ENCODE measurements around the gene CDH13. TPM values are rescaled to one million over a fixed set of nuclear protein-coding genes. Genes with fewer than 3 reads are reported as not detected.

Gene CDH13
- total and polyA plus RNA-seq, 7 donors: 6.1 to 30.7 (median 22.8) TPM

GRCh38 chr16:83599789-83600462 lies 973.2 kb downstream of the CDH13 start:
- Histone ChIP-seq H3K4me3 (peak overlapping the region; percentile 42), H3K27me3 (ENCODE audit: insufficient read depth in 3 of 3, low read length in 2 of 3) (no peaks in the 10 kb centered on the region), H3K9me3 (no peaks in the 10 kb centered on the region), H3K27ac (peak overlapping the region; percentile 33), H3K36me3 (ENCODE audit: insufficient read depth in 1 of 2, low read depth in 1 of 2) (no peaks in the 10 kb centered on the region), H3K4me1 (no peaks in the 10 kb centered on the region)
- 20 to 35% (median 28%) methylated on average over 15 of the region's 15 CpGs for WGBS, 3 donors
- TF ChIP-seq, protein P1, sequence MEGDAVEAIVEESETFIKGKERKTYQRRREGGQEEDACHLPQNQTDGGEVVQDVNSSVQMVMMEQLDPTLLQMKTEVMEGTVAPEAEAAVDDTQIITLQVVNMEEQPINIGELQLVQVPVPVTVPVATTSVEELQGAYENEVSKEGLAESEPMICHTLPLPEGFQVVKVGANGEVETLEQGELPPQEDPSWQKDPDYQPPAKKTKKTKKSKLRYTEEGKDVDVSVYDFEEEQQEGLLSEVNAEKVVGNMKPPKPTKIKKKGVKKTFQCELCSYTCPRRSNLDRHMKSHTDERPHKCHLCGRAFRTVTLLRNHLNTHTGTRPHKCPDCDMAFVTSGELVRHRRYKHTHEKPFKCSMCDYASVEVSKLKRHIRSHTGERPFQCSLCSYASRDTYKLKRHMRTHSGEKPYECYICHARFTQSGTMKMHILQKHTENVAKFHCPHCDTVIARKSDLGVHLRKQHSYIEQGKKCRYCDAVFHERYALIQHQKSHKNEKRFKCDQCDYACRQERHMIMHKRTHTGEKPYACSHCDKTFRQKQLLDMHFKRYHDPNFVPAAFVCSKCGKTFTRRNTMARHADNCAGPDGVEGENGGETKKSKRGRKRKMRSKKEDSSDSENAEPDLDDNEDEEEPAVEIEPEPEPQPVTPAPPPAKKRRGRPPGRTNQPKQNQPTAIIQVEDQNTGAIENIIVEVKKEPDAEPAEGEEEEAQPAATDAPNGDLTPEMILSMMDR (IDR thresholded peaks at IDR 0.05): no peak
- ATAC-seq (peak; percentile 57 to 94 (median 81)), DNase-seq (peak in 1 of 2 donors; percentile 52)
- intact Hi-C loops (cut with DNase I): no loop called here

DNA sequence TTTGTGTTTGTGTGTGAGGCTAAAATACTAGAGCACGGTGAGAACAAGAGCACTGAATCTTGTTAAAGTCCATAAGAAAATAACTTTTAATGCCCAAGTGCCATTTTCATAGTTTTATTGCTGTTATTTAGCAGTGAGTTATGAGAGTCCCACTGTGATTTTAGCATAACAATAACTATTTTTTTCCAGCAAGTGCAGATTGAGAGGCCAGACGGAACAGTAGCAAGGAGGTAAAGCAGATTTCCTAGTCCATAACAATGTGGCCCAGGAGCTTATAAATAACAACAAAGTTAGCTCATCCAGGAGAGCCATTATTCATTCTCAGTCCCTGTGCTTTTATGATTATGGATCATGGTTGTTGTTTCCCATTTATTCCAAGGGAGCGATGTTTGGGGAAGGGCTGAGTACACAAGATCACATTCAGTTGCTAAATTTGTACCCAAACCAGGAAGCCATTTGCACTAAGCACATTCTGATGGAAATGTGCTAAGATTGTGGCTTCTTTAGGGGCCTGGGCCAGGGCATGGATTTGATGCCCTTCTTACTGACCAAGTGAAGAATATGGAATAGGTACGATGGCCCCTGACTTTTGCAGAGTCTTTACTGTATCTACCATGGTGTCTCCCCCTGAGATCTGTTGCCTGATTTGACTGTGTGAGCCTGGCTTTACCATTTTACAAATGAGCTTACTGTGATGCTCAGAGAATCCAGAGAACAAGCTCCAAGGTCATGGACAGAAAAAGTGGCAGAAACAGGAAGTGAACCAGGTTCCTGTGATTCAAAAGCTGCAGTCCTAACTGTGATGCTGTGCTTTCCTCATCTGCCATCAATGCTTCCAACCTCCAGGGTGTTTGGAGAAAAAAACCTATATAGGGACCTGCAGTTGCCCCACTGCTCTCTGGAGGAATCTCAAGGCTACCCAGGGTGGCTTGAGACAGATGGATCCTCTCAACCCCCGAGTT lies 976.3 kb downstream of the CDH13 start:
- H3K27me3 ChIP-seq (ENCODE audit: insufficient read depth in 3 of 3, low read length in 2 of 3): no peaks in the 10 kb centered on the region
- ATAC-seq: no peak
- DNase-seq: no peak
- TF ChIP-seq, protein P1 (IDR thresholded peaks at IDR 0.05): no peak
- no peaks in the 10 kb centered on the region for H3K36me3 ChIP-seq (ENCODE audit: insufficient read depth in 1 of 2, low read depth in 1 of 2)
- intact Hi-C loops (cut with DNase I): no loop called here
- no peaks in the 10 kb centered on the region for H3K9me3 ChIP-seq
- 75 to 90% (median 88%) methylated on average over 5 of the region's 5 CpGs for WGBS, 3 donors
- H3K4me1 ChIP-seq: no peaks in the 10 kb centered on the region
- no peak overlapping the region for H3K27ac ChIP-seq
- no peak overlapping the region for H3K4me3 ChIP-seq

GRCh38 chr16:83603723-83604570 lies 977.2 kb downstream of the CDH13 start:
- no peak overlapping the region for H3K27ac ChIP-seq
- H3K4me1 ChIP-seq: no peaks in the 10 kb centered on the region
- WGBS, 3 donors: 68 to 81% (median 81%) methylated on average over 5 of the region's 5 CpGs
- intact Hi-C loops (cut with DNase I): no loop called here
- H3K36me3 ChIP-seq (ENCODE audit: insufficient read depth in 1 of 2, low read depth in 1 of 2): no peaks in the 10 kb centered on the region
- DNase-seq (no peak), ATAC-seq (no peak)
- no peaks in the 10 kb centered on the region for H3K9me3 ChIP-seq
- no peak overlapping the region for H3K4me3 ChIP-seq
- no peaks in the 10 kb centered on the region for H3K27me3 ChIP-seq (ENCODE audit: insufficient read depth in 3 of 3, low read length in 2 of 3)
- TF ChIP-seq, protein P1 (IDR thresholded peaks at IDR 0.05): no peak

GRCh38 chr16:83606486-83607030 lies 979.8 kb downstream of the CDH13 start:
- TF ChIP-seq, protein P1 (IDR thresholded peaks at IDR 0.05): no peak
- Histone ChIP-seq H3K4me1 (no peaks in the 10 kb centered on the region), H3K27ac (no peak overlapping the region), H3K36me3 (ENCODE audit: insufficient read depth in 1 of 2, low read depth in 1 of 2) (no peaks in the 10 kb centered on the region), H3K4me3 (no peak overlapping the region), H3K9me3 (no peaks in the 10 kb centered on the region), H3K27me3 (ENCODE audit: insufficient read depth in 3 of 3, low read length in 2 of 3) (no peaks in the 10 kb centered on the region)
- DNase-seq (no peak), ATAC-seq (no peak)
- intact Hi-C loops (cut with DNase I): no loop called here
- 92 to 97% (median 96%) methylated on average over 7 of the region's 7 CpGs for WGBS, 3 donors

Measured in psoas muscle (tissue), 8 donors.